ENCODE data around the gene GOLGA8B. TPM values are rescaled to one million over a fixed set of nuclear protein-coding genes. Genes with fewer than 3 reads are reported as not detected.
A peak's percentile ranks its signal among the peaks of the same experiment; 100 is the strongest.
"Not testable (repeated sequence)": the region's sequence is repeated elsewhere in the genome, so short reads cannot be mapped to it uniquely, and the experiment has no call there.

Gene GOLGA8B
- polyA plus RNA-seq, 1 donor = 126 TPM

- H3K27me3 ChIP-seq (ENCODE audit: control insufficient read depth, insufficient read depth, low read length) = peaks cover 29% of the 10 kb centered on the region
- peaks cover 4% of the 10 kb centered on the region for H3K4me1 ChIP-seq (ENCODE audit: control insufficient read depth, insufficient read depth, low read length)
- DNase-seq = no peak
- H3K9me3 ChIP-seq (ENCODE audit: control insufficient read depth, low read depth, low read length) = peaks cover 2% of the 10 kb centered on the region
- WGBS (ENCODE audit: insufficient coverage, low lambda C conversion rate) = 50% methylated on average over 2 of the region's 9 CpGs
- H3K36me3 ChIP-seq (ENCODE audit: control insufficient read depth, insufficient read depth, low read length) = no peaks in the 10 kb centered on the region
- no peak overlapping the region for H3K4me3 ChIP-seq (ENCODE audit: low read length)
- no peak overlapping the region for H3K27ac ChIP-seq (ENCODE audit: low read length)
Measured at GRCh38 chr15:34581043-34581365, 2.4 kb downstream of the GOLGA8B start.

DNA sequence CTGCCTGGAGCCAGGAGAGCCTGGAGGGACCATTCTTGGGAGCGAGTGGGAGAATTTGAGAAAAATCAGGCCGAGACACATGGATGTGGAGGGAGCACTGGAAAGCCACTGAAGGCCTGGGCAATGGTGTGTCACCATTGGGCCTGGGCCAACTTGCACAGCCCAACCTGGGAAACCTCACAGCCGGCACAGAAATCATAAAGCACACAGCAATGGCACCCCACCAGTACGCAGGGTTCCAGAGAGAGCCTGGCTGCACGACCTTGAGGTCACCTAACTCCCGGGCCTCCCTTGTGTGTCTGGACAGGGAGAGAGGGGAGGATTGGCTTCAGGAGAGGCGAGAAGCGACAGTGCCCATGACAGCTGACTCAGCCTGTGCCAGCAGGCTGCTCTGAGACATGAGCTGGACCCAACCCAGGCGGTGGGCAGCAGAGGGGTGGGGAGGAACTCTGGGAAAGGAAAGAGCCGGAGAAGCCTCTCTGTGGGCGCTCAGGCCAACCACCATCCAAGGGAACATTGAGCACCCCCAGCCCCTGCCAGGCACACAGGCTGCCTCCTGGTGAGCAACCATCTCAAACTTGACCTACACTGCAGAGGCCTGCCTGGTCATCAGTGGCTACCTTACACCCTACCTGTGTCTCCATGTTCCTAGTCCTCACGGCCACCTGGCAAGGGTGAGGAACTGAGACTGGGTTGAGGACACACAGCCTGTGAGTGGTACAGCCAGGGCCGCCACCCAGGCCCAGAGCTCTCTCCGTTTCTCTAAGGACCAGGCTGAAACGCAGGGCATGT, 3.0 kb downstream of the GOLGA8B start:
- not testable (repeated sequence) for H3K4me1 ChIP-seq (ENCODE audit: control insufficient read depth, insufficient read depth, low read length); DNase-seq; H3K27ac ChIP-seq (ENCODE audit: low read length); H3K36me3 ChIP-seq (ENCODE audit: control insufficient read depth, insufficient read depth, low read length); H3K4me3 ChIP-seq (ENCODE audit: low read length); H3K9me3 ChIP-seq (ENCODE audit: control insufficient read depth, low read depth, low read length)
- H3K27me3 ChIP-seq (ENCODE audit: control insufficient read depth, insufficient read depth, low read length) = peaks cover 29% of the 10 kb centered on the region
- no CpG with 5 or more reads among the region's 15 CpGs for WGBS (ENCODE audit: insufficient coverage, low lambda C conversion rate)

GRCh38 chr15:34578283-34578674, 5.2 kb downstream of the GOLGA8B start:
- Histone ChIP-seq H3K9me3 (ENCODE audit: control insufficient read depth, low read depth, low read length) (no peaks in the 10 kb centered on the region), H3K27ac (ENCODE audit: low read length) (no peak overlapping the region), H3K4me1 (ENCODE audit: control insufficient read depth, insufficient read depth, low read length) (no peaks in the 10 kb centered on the region), H3K27me3 (ENCODE audit: control insufficient read depth, insufficient read depth, low read length) (peaks cover 11% of the 10 kb centered on the region), H3K36me3 (ENCODE audit: control insufficient read depth, insufficient read depth, low read length) (no peaks in the 10 kb centered on the region), H3K4me3 (ENCODE audit: low read length) (no peak overlapping the region)
- WGBS (ENCODE audit: insufficient coverage, low lambda C conversion rate) = no CpG with 5 or more reads among the region's 10 CpGs
- DNase-seq = peak in 1 of 2 donors; percentile 11

- 100% methylated on average over 1 of the region's 4 CpGs for WGBS (ENCODE audit: insufficient coverage, low lambda C conversion rate)
- not testable (repeated sequence) for H3K4me1 ChIP-seq (ENCODE audit: control insufficient read depth, insufficient read depth, low read length); H3K27ac ChIP-seq (ENCODE audit: low read length); H3K36me3 ChIP-seq (ENCODE audit: control insufficient read depth, insufficient read depth, low read length); H3K9me3 ChIP-seq (ENCODE audit: control insufficient read depth, low read depth, low read length); H3K4me3 ChIP-seq (ENCODE audit: low read length); DNase-seq
- H3K27me3 ChIP-seq (ENCODE audit: control insufficient read depth, insufficient read depth, low read length) = peaks cover 11% of the 10 kb centered on the region
Measured at GRCh38 chr15:34577658-34578282, 5.7 kb downstream of the GOLGA8B start.

DNA sequence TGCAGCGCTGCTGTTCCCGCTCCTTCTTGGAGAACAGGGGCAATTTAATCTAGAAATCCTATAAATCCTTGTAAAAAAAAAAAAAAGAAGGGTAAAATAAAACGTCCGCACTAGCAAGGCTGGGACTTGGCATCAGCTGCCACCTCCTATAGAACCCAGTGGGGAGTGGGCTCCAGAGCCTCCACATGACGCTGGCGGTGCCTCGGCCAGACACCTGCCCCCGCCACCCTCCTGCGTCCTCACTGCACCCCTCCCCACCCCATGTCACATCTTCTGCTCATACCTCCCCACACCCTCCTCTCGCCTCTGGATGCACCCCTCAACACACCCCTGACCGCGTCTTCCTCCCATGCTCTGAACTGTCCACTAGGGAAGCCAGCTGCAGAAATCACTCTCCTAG, 8.4 kb downstream of the GOLGA8B start:
- not testable (repeated sequence) for H3K4me1 ChIP-seq (ENCODE audit: control insufficient read depth, insufficient read depth, low read length); H3K9me3 ChIP-seq (ENCODE audit: control insufficient read depth, low read depth, low read length); H3K27me3 ChIP-seq (ENCODE audit: control insufficient read depth, insufficient read depth, low read length); DNase-seq; H3K4me3 ChIP-seq (ENCODE audit: low read length); H3K27ac ChIP-seq (ENCODE audit: low read length); H3K36me3 ChIP-seq (ENCODE audit: control insufficient read depth, insufficient read depth, low read length)
- WGBS (ENCODE audit: insufficient coverage, low lambda C conversion rate) = no CpG with 5 or more reads among the region's 12 CpGs

DNA sequence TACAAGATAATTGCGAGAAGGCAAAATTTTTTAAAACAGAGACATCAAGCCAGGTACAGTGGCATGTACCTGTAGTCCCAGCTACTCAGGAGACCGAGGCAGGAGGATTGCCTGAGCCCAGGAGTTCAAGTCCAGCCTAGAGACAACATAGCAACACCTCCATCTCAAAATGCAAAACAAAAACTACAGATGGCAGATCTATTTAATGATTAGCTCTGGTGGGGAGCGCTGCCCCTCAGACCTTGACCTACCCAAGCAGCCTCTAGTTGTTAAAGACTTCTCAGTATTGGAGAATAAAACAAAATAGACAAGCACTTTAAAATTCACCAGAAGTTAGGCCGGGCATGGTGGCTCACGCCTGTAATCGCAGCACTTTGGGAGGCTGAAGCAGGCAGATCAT, 10.5 kb downstream of the GOLGA8B start:
- H3K4me3 ChIP-seq (ENCODE audit: low read length); H3K27me3 ChIP-seq (ENCODE audit: control insufficient read depth, insufficient read depth, low read length); H3K4me1 ChIP-seq (ENCODE audit: control insufficient read depth, insufficient read depth, low read length); H3K36me3 ChIP-seq (ENCODE audit: control insufficient read depth, insufficient read depth, low read length); DNase-seq; H3K9me3 ChIP-seq (ENCODE audit: control insufficient read depth, low read depth, low read length); H3K27ac ChIP-seq (ENCODE audit: low read length): not testable (repeated sequence)
- no CpG with 5 or more reads among the region's 6 CpGs for WGBS (ENCODE audit: insufficient coverage, low lambda C conversion rate)

- not testable (repeated sequence) for H3K4me1 ChIP-seq (ENCODE audit: control insufficient read depth, insufficient read depth, low read length); H3K36me3 ChIP-seq (ENCODE audit: control insufficient read depth, insufficient read depth, low read length); H3K9me3 ChIP-seq (ENCODE audit: control insufficient read depth, low read depth, low read length); DNase-seq; H3K27ac ChIP-seq (ENCODE audit: low read length); H3K27me3 ChIP-seq (ENCODE audit: control insufficient read depth, insufficient read depth, low read length); H3K4me3 ChIP-seq (ENCODE audit: low read length)
- WGBS (ENCODE audit: insufficient coverage, low lambda C conversion rate) = 100% methylated on average over 3 of the region's 13 CpGs
Measured at GRCh38 chr15:34572019-34572641, 11.3 kb downstream of the GOLGA8B start.

GRCh38 chr15:34569670-34570396, 13.6 kb downstream of the GOLGA8B start:
- not testable (repeated sequence) for H3K4me1 ChIP-seq (ENCODE audit: control insufficient read depth, insufficient read depth, low read length); H3K36me3 ChIP-seq (ENCODE audit: control insufficient read depth, insufficient read depth, low read length); H3K27me3 ChIP-seq (ENCODE audit: control insufficient read depth, insufficient read depth, low read length); H3K27ac ChIP-seq (ENCODE audit: low read length); DNase-seq; H3K9me3 ChIP-seq (ENCODE audit: control insufficient read depth, low read depth, low read length); H3K4me3 ChIP-seq (ENCODE audit: low read length)
- no CpG with 5 or more reads among the region's 4 CpGs for WGBS (ENCODE audit: insufficient coverage, low lambda C conversion rate)

- not testable (repeated sequence) for H3K4me1 ChIP-seq (ENCODE audit: control insufficient read depth, insufficient read depth, low read length); DNase-seq; H3K9me3 ChIP-seq (ENCODE audit: control insufficient read depth, low read depth, low read length); H3K4me3 ChIP-seq (ENCODE audit: low read length); H3K36me3 ChIP-seq (ENCODE audit: control insufficient read depth, insufficient read depth, low read length); H3K27me3 ChIP-seq (ENCODE audit: control insufficient read depth, insufficient read depth, low read length); H3K27ac ChIP-seq (ENCODE audit: low read length)
- WGBS (ENCODE audit: insufficient coverage, low lambda C conversion rate) = no CpG with 5 or more reads among the region's 12 CpGs
Measured at GRCh38 chr15:34567174-34567573, 16.3 kb downstream of the GOLGA8B start.

DNA sequence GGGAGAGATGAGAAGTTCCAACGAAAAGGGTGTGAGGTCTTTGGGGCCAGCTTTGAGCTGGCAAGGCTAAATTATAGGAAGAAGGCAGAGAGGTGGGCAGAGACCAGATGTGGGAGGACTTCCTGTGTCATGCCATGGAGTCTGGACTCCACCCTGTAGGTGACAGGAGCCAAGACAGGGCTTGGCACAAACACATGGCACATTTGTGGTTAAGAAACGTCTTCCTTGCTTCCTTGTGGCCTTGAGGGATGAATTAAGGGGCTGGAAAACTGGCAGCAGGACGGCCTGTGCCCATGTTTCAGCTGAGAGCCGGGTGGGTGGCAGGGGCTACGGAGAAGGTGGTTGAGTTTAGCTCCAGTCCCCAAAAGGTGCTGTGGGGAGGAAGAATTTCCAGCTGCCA, 18.7 kb downstream of the GOLGA8B start:
- DNase-seq; H3K4me1 ChIP-seq (ENCODE audit: control insufficient read depth, insufficient read depth, low read length); H3K9me3 ChIP-seq (ENCODE audit: control insufficient read depth, low read depth, low read length); H3K27me3 ChIP-seq (ENCODE audit: control insufficient read depth, insufficient read depth, low read length); H3K36me3 ChIP-seq (ENCODE audit: control insufficient read depth, insufficient read depth, low read length); H3K4me3 ChIP-seq (ENCODE audit: low read length); H3K27ac ChIP-seq (ENCODE audit: low read length): not testable (repeated sequence)
- WGBS (ENCODE audit: insufficient coverage, low lambda C conversion rate) = 100% methylated on average over 1 of the region's 5 CpGs
